HepG2 (cell line): ENCODE data around the gene MYOC. TPM values are rescaled to one million over a fixed set of nuclear protein-coding genes. Genes with fewer than 3 reads are reported as not detected.

Experiments used
- ATF4 ChIP-seq, 2 experiments: fragments of 450-650 bp in 1 of 2; sonication (generic) in 1 of 2; formaldehyde crosslinking; IDR thresholded peaks; 2 replicates each; pipeline versions ENCODE4 v1.5.0 to v1.8.0; 2020 to 2022; ENCODE audit warnings: mild to moderate bottlenecking in 1 of 2, missing genetic modification reagents in 1 of 2
- BATF2 ChIP-seq: sonication (generic); formaldehyde crosslinking; IDR thresholded peaks from 2 replicates; pipeline ENCODE4 v1.8.0; 2022; ENCODE audit warnings: mild to moderate bottlenecking, missing genetic modification reagents, moderate library complexity
- EED ChIP-seq: sonication (generic); formaldehyde crosslinking; IDR thresholded peaks from 2 replicates; pipeline ENCODE4 v1.5.0; 2020; ENCODE audit warnings: mild to moderate bottlenecking, missing genetic modification reagents
- ETS1 ChIP-seq: sonication (generic); formaldehyde crosslinking; IDR thresholded peaks from 2 replicates; pipeline ENCODE4 v1.4.0; 2020; ENCODE audit warnings: missing genetic modification reagents
- ETV5 ChIP-seq: IDR thresholded peaks from 2 replicates; pipeline ENCODE4 v1.6.1; 2018; ENCODE audit warnings: missing biosample characterization, missing genetic modification reagents, inconsistent platforms, borderline replicate concordance
- FOXJ3 ChIP-seq: sonication (generic); formaldehyde crosslinking; IDR thresholded peaks from 2 replicates; pipeline ENCODE4 v1.4.0; 2020; ENCODE audit warnings: missing genetic modification reagents, mild to moderate bottlenecking, borderline replicate concordance
- HNRNPH1 ChIP-seq: fragments of 200-400 bp; formaldehyde crosslinking; optimal IDR thresholded peaks from 2 replicates; pipeline ENCODE3; 2017; ENCODE audit warnings: mild to moderate bottlenecking, low read depth, low read length
- MLLT10 ChIP-seq: sonication (generic); formaldehyde crosslinking; IDR thresholded peaks from 2 replicates; pipeline ENCODE4 v1.4.0; 2020; ENCODE audit warnings: missing genetic modification reagents
- NFYC ChIP-seq: IDR thresholded peaks from 2 replicates; pipeline ENCODE4 v1.6.1; 2016; ENCODE audit warnings: missing genetic modification reagents, missing compliant biosample characterization
- NKX3-1 ChIP-seq: sonication (generic); formaldehyde crosslinking; IDR thresholded peaks from 2 replicates; pipeline ENCODE4 v1.5.0; 2020; ENCODE audit warnings: missing genetic modification reagents
- SAP130 ChIP-seq: IDR thresholded peaks from 2 replicates; pipeline ENCODE4 v1.6.1; 2016; ENCODE audit warnings: low read depth
- SMAD3 ChIP-seq: sonication (generic); formaldehyde crosslinking; IDR thresholded peaks from 2 replicates; pipeline ENCODE4 v1.4.0; 2020; ENCODE audit warnings: missing genetic modification reagents
- TCF7L2 ChIP-seq: IDR thresholded peaks from 2 replicates; pipeline ENCODE4 v1.6.1; 2011; ENCODE audit warnings: mild to moderate bottlenecking, low read depth, low read length, moderate library complexity
- TFDP1 ChIP-seq: IDR thresholded peaks from 2 replicates; pipeline ENCODE4 v1.6.1; 2016; ENCODE audit warnings: missing compliant biosample characterization, missing genetic modification reagents, borderline replicate concordance
- ZGPAT ChIP-seq: IDR thresholded peaks from 2 replicates; pipeline ENCODE4 v1.6.1; 2016; ENCODE audit warnings: mild to moderate bottlenecking
- ZNF207 ChIP-seq: fragments of 450-650 bp; IDR thresholded peaks from 2 replicates; pipeline ENCODE4 v1.6.1; 2016; ENCODE audit warnings: antibody characterized with exemption, borderline replicate concordance
- ZNF253 ChIP-seq: sonication (generic); formaldehyde crosslinking; IDR thresholded peaks from 2 replicates; pipeline ENCODE4 v1.8.0; 2022; ENCODE audit warnings: mild to moderate bottlenecking, missing genetic modification reagents, borderline replicate concordance
- ZNF335 ChIP-seq: sonication (generic); formaldehyde crosslinking; IDR thresholded peaks from 2 replicates; pipeline ENCODE4 v1.4.0; 2020; ENCODE audit warnings: missing genetic modification reagents
- ZNF441 ChIP-seq: sonication (generic); formaldehyde crosslinking; IDR thresholded peaks from 2 replicates; pipeline ENCODE4 v1.7.0; 2021; ENCODE audit warnings: missing genetic modification reagents, borderline replicate concordance
- ZNF512 ChIP-seq: sonication (generic); formaldehyde crosslinking; IDR thresholded peaks from 2 replicates; pipeline ENCODE4 v1.4.0; 2020; ENCODE audit warnings: mild to moderate bottlenecking, missing genetic modification reagents
- ZNF605 ChIP-seq: sonication (generic); formaldehyde crosslinking; IDR thresholded peaks from 2 replicates; pipeline ENCODE4 v1.8.0; 2022; ENCODE audit warnings: mild to moderate bottlenecking, missing genetic modification reagents
- ZNF891 ChIP-seq: sonication (generic); formaldehyde crosslinking; IDR thresholded peaks from 2 replicates; pipeline ENCODE4 v1.5.0; 2020; ENCODE audit warnings: mild to moderate bottlenecking, missing genetic modification reagents
- polyA plus RNA-seq, 8 experiments: library from polyadenylated mRNA; depleted of rRNA in 3 of 8; stranded (reverse) in 7 of 8; unstranded in 1 of 8; fragments of >200 nt; fragmentation: Illumina TruSeq in 4 of 8; extraction: Trizol in 4 of 8; gene quantifications; 2 replicates each; pipeline versions ENCODE4 v1.2.1 to v1.2.3, GENCODE V29; 2011 to 2016; ENCODE audit warnings: low read depth in 4 of 8, missing spikeins in 1 of 8, mixed read lengths in 1 of 8; ENCODE audit not compliant: insufficient read depth in 1 of 8
- total RNA-seq, 5 experiments: library from RNA; depleted of rRNA; stranded (reverse); fragments of >200 nt; fragmentation: Illumina TruSeq; extraction: Trizol; gene quantifications; 2 replicates each; pipeline ENCODE4 v1.2.3, GENCODE V29; 2016; ENCODE audit warnings: low read depth in 1 of 5

The MYOC gene
- total and polyA plus RNA-seq, 2 of the 13 experiments (the other 11 are each of a cell fraction or from before 2014, with no cell fraction given) = not detected

- no peak for TF ChIP-seq ETS1 (CRISPR knock-in tag)
- no peak for TF ChIP-seq ZNF207
- TF ChIP-seq ETV5 (CRISPR knock-in tag) = no peak; the same call in 1 of the 2 replicates
- TF ChIP-seq FOXJ3 (CRISPR knock-in tag) = no peak
- no peak for TF ChIP-seq NKX3-1 (CRISPR knock-in tag)
- TF ChIP-seq ATF4 (CRISPR knock-in tag; IDR thresholded peaks at IDR 0.05) = no peak
- TF ChIP-seq ZNF891 (CRISPR knock-in tag) = no peak
- TF ChIP-seq ZNF335 = no peak
- TF ChIP-seq BATF2 (CRISPR knock-in tag) = no peak
- no peak for TF ChIP-seq SMAD3 (CRISPR knock-in tag)
- no peak for TF ChIP-seq ZGPAT (CRISPR knock-in tag)
- no peak for TF ChIP-seq ZNF512
- no peak for TF ChIP-seq ZNF253 (CRISPR knock-in tag)
- no peak for TF ChIP-seq EED (CRISPR knock-in tag)
- TF ChIP-seq NFYC (CRISPR knock-in tag) = no peak
- TF ChIP-seq TCF7L2 = no peak
- TF ChIP-seq ZNF441 (CRISPR knock-in tag) = 0 out of 2 replicates have a peak, but pooled peaks have one; percentile 23
- TF ChIP-seq MLLT10 (CRISPR knock-in tag) = no peak
- no peak for TF ChIP-seq HNRNPH1
- no peak for TF ChIP-seq ZNF605 (CRISPR knock-in tag)
- TF ChIP-seq SAP130 = peak; percentile 42; the same call in 1 of the 2 replicates
- no peak for TF ChIP-seq TFDP1 (CRISPR knock-in tag)
Measured at GRCh38 chr1:171644805-171645483, 7.5 kb downstream of the MYOC start (continued).
